ENCODE results near the gene NEUROG2. TPM values are rescaled to one million over a fixed set of nuclear protein-coding genes. Genes with fewer than 3 reads are reported as not detected.

NEUROG2 gene
- total and polyA plus RNA-seq, 2 of the 4 experiments (the other 2 are of a cell fraction), result not detected

GRCh38 chr4:112562254-112562879 lies 46.4 kb upstream of the NEUROG2 start:
- H3K56ac ChIP-seq (ENCODE audit: extremely low read depth, insufficient read depth, low read length), result no peak overlapping the region
- POLR2A ChIA-PET (ENCODE audit: unreplicated experiment), result no interaction called here
- H2BK5ac ChIP-seq (ENCODE audit: low read depth, low read length, poor library complexity, severe bottlenecking), result no peak overlapping the region
- no peaks in the 10 kb centered on the region for H3K4me1 ChIP-seq (ENCODE audit: control insufficient read depth, insufficient read depth, low read length)
- no peaks in the 10 kb centered on the region for H4K20me1 ChIP-seq (ENCODE audit: insufficient read depth, low read length)
- H2AK5ac ChIP-seq (ENCODE audit: low read depth, low read length), result no peak overlapping the region
- H3K4me2 ChIP-seq (ENCODE audit: low read depth, low read length), result no peak overlapping the region
- no peak overlapping the region for H3K9ac ChIP-seq (ENCODE audit: low read depth, low read length)
- H3K4ac ChIP-seq (ENCODE audit: low read depth, low read length), result no peak overlapping the region
- no peak overlapping the region for H2BK20ac ChIP-seq (ENCODE audit: low read depth, low read length)
- H2BK120ac ChIP-seq (ENCODE audit: low read depth, low read length), result no peak overlapping the region
- BruUV-seq (replicated peaks), result no TSS peak
- no peaks in the 10 kb centered on the region for H3K79me1 ChIP-seq (ENCODE audit: low read depth in 1 of 2, low read length in 2 of 2)
- H3K36me3 ChIP-seq (ENCODE audit: control insufficient read depth, insufficient read depth, low read length), result no peaks in the 10 kb centered on the region
- no peak overlapping the region for H4K5ac ChIP-seq (ENCODE audit: low read depth, low read length)
- no peak overlapping the region for H3K23ac ChIP-seq (ENCODE audit: low read depth, low read length)
- no peaks in the 10 kb centered on the region for H3K27me3 ChIP-seq (ENCODE audit: control insufficient read depth, insufficient read depth, low read length)
- no peaks in the 10 kb centered on the region for H3K9me3 ChIP-seq (ENCODE audit: control insufficient read depth, insufficient read depth, low read length)
- no CpG with 5 or more reads among the region's 2 CpGs for WGBS, 2 experiments (ENCODE audit: extremely low coverage in 2 of 2, insufficient read length in 1 of 2)
- ATAC-seq (ENCODE audit: low read depth), result no peak
- no peak overlapping the region for H3K18ac ChIP-seq (ENCODE audit: low read depth, low read length)
- CTCF ChIA-PET, result interaction anchor here (0.6 to 1.1 kb wide), 2 partner anchors 29 to 38 kb away, joined by 3 to 5 read pairs; no protein-coding TSS in a partner anchor
- no peak overlapping the region for H3K27ac ChIP-seq (ENCODE audit: insufficient read depth, low read length)
- H3K14ac ChIP-seq (replicated peaks; ENCODE audit: low read depth, low read length), result no peak overlapping the region
- H2AK9ac ChIP-seq (replicated peaks; ENCODE audit: low read depth, low read length, poor library complexity), result no peak overlapping the region
- intact Hi-C loops (cut with micrococcal nuclease), result no loop called here
- H4K91ac ChIP-seq (ENCODE audit: insufficient read depth, low read depth, low read length), result no peak overlapping the region
- TF ChIP-seq USF2 (IDR thresholded peaks at IDR 0.05; ENCODE audit: low read depth, low read length), result no peak
- TF ChIP-seq MAZ (IDR thresholded peaks at IDR 0.05; ENCODE audit: borderline replicate concordance, low read depth, low read length), result no peak
- TF ChIP-seq FOS (IDR thresholded peaks at IDR 0.05; ENCODE audit: low read depth, low read length), result no peak
- TF ChIP-seq SMC3 (IDR thresholded peaks at IDR 0.05; ENCODE audit: low read depth, low read length), result no peak
- no peak for TF ChIP-seq MXI1 (IDR thresholded peaks at IDR 0.05; ENCODE audit: borderline replicate concordance, low read depth, low read length)
- TF ChIP-seq MAFK (IDR thresholded peaks at IDR 0.05; ENCODE audit: low read depth, low read length), result no peak
- no peak for TF ChIP-seq POLR2A (IDR thresholded peaks at IDR 0.05; ENCODE audit: low read depth, low read length)
- TF ChIP-seq, protein P1, sequence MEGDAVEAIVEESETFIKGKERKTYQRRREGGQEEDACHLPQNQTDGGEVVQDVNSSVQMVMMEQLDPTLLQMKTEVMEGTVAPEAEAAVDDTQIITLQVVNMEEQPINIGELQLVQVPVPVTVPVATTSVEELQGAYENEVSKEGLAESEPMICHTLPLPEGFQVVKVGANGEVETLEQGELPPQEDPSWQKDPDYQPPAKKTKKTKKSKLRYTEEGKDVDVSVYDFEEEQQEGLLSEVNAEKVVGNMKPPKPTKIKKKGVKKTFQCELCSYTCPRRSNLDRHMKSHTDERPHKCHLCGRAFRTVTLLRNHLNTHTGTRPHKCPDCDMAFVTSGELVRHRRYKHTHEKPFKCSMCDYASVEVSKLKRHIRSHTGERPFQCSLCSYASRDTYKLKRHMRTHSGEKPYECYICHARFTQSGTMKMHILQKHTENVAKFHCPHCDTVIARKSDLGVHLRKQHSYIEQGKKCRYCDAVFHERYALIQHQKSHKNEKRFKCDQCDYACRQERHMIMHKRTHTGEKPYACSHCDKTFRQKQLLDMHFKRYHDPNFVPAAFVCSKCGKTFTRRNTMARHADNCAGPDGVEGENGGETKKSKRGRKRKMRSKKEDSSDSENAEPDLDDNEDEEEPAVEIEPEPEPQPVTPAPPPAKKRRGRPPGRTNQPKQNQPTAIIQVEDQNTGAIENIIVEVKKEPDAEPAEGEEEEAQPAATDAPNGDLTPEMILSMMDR (conservative IDR thresholded peaks at IDR 0.05; ENCODE audit: low read depth, low read length), result no peak
- no peak for TF ChIP-seq ELK1 (IDR thresholded peaks at IDR 0.05; ENCODE audit: borderline replicate concordance, low read depth, low read length)
- no peak for TF ChIP-seq RFX5 (IDR thresholded peaks at IDR 0.05; ENCODE audit: low read depth, low read length)
- no peak for TF ChIP-seq BHLHE40 (IDR thresholded peaks at IDR 0.05; ENCODE audit: low read depth, low read length)
- TF ChIP-seq RAD21 (IDR thresholded peaks at IDR 0.05; ENCODE audit: low read length), result no peak
- TF ChIP-seq CEBPB (IDR thresholded peaks at IDR 0.05; ENCODE audit: low read depth, low read length), result no peak
- TF ChIP-seq NFE2L2 (IDR thresholded peaks at IDR 0.05; ENCODE audit: low read depth, low read length), result no peak
- TF ChIP-seq CHD1 (IDR thresholded peaks at IDR 0.05; ENCODE audit: low read depth, low read length), result no peak
- TF ChIP-seq RCOR1 (IDR thresholded peaks at IDR 0.05; ENCODE audit: insufficient replicate concordance, low read length), result no peak
- DNase-seq, result no peak
- no peak overlapping the region for H2BK15ac ChIP-seq (ENCODE audit: low read depth, low read length)
- H2AFZ ChIP-seq (replicated peaks; ENCODE audit: low read length, poor library complexity), result no peak overlapping the region
- H3K4me3 ChIP-seq (ENCODE audit: insufficient read depth, low read depth, low read length), result no peak overlapping the region
- no peaks in the 10 kb centered on the region for H3K9me1 ChIP-seq (ENCODE audit: insufficient read depth, low read length)
- dilution Hi-C loops (cut with HindIII; ENCODE audit: low sequenced_read_pairs, unreplicated experiment), result no loop called here
- no peak overlapping the region for H4K8ac ChIP-seq (ENCODE audit: low read depth in 2 of 2, low read length in 2 of 2)
- in situ Hi-C loops (cut with MboI; ENCODE audit: low sequenced_read_pairs), result no loop called here

All from IMR-90 (cell line).